Activated gamma-delta T cell (primary cell): ENCODE results near the gene OBP2B.
"Not testable (repeated sequence)": the region's sequence is repeated elsewhere in the genome, so short reads cannot be mapped to it uniquely, and the experiment has no call there.

ENCODE experiments used
- DNase-seq: peaks from one replicate; lab custom pipeline; 2025; lab: John Stamatoyannopoulos, UW

The OBP2B gene

DNA sequence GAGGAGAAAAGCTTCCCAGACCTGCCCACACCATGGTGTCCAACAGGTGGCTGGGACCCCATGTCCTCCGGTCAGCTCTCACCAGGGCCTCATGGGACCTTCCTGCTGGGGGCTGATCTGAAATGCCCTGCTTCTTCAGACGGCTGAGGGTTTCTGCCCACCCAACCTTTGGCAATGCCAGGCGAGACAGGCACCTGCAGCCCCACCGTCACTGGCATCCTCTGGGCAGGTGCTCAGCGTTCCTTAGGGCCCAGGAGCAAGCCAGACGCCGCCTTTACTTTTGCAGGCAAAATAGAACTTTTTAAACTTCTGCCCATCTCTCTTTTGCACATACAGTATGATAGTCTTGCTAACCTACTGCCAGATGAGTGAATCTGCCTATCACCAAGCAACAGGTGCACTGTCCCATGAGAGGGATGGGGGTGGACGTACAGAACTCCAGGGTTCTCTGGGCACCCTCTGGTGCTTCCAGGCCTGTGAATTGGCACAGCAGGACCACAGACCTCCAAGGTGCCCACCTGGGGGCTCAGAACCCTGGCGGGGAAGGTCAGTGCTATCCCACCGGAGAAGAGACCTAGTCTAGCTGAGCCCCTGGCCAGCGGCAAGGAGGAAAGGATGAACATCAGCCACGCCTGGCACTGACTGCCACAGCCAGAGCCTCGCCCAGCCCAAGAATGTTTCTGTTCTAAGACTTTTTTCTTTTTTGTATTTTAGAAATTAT is 7.5 kb downstream of the OBP2B start:
- DNase-seq = no peak

DNA sequence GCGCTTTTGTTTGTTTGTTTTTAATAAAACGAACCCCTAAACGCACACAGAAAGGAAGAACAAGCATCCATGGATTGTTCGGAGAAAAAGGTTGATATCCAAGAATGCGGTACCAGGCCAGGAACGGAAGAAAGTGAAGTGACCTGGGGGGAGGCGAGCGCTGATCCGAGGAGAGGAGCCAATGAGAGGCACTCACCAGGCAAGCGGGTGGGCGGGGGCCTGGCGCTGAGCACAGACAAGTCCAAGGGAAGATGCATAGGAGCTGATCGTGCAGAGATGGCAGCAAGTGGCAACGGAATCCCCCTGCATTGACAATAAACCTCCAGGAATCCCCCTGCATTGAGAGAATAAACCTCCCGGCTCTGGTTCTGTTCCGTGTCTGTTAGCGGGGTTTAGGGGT is 8.4 kb downstream of the OBP2B start:
- DNase-seq = no peak

DNA sequence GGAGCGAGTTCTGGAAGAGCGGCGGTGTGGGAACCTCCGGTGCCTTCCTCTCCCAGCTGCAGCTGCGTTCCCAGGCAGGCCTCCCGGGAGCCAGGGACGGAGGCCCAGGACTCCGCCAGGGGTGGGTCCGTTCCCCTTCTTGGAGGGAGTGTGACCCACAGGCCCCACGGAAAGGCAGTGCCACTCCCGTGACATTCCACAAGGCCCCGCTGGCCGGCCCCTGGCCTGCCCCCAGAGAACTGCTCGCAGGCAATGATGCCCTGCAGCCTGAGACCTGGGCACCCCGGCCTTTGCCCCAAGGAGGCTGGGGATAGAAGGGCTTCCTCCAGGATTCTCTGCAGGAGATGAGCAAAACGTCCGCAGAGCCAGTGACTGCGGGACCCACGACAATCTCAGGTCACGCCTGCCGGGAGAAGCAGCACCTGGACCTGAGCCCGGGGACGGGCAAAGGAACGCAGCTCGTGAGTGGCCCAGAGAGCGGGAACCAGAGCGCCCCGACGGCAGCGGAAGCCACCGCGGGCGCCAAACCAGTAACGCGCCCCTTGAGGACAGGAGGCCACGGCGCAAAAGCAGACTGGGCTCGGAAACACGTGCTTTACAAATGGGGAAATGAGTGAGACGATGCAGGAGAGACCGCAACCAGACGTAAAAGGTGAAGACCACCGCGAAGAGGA is 9.3 kb downstream of the OBP2B start:
- DNase-seq = no peak

DNA sequence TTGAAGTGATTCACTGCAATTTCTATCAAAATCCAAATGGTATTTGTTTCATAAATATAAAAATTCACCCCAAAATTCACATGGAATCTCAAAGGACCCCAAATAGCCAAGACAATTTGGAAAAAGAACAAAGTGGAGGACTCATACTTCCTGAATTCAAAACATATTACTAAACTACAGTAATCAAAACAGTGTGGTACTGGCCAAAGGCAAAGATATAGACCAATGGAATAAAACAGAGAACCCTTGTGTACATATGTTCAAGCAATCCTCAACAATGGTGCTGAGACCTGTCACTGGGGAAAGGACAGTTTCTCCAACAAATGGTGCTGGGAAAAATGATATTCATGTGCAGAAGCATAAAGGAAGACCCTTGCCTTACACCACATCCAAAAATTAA is 14.0 kb downstream of the OBP2B start:
- no peak for DNase-seq

DNA sequence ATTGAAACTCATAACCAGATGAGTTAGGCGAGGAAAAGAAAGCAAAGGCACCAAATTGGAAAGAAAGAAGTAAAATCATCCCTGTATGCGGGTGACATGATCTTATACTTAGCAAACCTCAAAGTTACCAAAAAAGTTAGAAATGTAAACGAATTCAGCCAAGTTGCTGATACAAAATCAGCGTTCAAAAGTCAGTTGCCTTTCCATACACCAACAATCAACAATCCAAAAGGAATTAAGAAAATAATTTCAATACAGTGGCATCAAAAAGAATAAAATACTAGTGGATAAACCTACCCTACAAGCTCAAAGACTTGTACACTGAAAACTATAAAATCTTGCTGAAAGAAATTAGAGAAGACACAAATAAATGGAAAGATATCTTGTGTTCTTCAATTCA is 14.5 kb downstream of the OBP2B start:
- DNase-seq = no peak

DNA sequence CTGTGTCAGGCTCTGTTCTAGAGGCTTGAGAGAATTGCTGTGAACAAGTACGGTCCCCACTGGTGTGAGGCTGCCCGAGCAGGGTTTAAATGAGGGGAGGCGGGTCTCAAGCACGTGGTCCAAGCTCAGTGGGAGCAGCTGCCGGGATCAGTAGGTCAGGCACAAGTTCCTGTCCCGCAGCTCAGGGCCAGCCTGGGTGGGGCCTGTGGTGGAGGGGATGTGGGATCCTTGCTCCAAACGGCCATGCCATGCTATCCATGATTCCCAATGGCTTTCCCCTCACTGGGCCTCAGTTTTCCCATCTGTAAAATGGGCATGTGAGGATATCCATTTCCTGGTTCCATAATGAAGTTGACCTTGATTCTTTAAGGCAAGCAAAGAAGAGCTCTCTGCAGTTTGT is 17.1 kb downstream of the OBP2B start:
- no peak for DNase-seq

DNA sequence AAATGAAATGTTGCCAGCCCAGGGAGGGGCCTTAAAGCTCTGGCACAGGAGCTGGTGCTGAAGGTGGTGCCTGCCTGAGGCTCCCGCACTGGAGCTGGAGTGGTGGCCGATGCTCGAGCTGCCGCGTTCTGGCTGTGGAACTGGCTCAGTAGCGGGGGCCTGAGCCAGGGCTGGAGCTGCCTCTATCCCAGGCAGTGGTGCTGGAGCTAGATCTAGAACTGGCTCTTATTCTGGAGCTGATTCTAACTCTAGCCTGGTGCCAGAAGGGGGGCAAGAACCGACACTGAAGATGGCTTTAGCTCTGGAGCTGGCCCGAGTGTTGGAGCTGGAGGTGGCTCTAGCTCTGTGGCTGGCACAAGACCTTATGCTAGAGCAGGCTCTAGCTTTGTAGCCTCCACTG is 19.2 kb downstream of the OBP2B start:
- DNase-seq = no peak

DNA sequence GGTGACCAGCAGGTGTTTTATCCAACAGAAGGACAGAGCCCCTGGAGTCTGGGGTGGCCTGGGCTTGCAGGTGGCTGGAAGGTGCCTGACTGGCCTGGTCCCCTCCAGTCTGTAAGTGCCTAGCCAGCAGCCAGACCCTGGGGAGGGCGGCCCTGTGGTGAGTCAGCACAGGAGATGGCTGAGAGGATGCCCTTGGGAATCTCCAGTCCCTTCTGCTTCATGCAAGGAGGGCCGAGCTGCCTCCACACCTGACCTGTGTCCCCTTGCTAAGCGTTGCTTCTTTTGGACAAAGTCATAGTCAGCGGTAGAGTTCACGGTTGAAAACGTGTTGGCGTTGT is 20.2 kb downstream of the OBP2B start:
- no peak for DNase-seq

DNA sequence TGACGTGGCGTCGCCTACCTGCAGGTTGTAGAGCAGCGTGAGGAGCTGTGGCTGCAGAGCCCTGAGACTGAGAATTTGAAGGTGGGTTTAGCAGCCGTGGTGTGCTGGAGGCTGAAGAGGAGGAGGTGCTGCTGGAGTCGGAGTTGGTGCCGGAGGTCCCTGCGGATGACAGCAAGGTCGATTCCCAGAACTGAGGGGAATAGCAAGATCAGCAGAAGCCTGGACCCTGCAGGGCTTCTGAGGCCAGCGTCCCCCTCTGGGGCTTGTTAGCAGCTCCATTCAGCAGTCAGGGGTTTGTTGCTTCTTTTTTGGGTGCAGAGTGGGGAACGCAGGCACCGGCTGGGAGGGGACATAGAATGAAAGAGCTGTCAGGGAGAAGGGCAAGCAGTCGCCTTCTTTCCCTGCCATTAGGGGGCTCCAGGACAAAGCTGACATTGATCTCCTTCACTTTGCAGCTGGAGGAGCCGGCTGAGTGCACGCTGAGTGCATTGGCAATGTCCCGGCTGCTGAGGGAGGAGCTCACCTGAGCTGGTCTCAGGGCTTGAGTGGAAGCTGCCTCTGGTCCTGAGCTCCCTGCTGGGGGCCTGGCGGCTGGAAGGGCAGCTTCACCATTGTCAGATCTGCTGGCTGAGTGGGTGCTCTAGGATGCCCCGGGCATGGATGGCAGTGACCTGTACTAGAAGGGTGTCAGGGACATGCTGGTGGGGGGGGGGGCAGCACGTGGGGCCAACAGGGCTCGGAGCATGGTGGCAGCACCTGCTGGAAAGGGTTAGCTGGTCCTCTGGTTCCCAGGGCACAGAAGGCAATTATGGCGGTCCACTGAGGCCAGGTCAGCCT is 20.8 kb downstream of the OBP2B start:
- no peak for DNase-seq

DNA sequence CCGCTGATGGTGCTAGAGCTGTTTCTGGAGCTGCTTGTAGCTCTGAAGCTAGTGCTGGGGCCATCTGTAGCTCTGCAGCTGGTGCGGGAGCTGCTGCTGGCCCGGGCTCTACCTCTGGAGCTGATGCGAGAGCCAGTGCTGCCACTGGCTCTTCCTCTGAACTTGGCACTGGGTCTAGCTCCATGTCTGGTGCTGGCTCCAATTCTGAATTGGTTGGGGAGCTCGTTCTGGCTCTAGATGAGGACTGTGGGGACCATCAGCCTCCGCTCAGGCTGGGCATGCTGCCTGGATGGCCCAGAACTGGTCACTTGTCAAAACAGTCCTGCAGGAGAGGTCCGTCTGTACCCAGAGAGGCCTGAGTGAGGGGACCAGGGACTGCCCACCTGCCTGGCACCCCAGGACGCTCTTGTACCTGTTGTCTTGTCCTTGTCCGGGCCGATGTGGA is 21.5 kb downstream of the OBP2B start:
- no peak for DNase-seq

DNA sequence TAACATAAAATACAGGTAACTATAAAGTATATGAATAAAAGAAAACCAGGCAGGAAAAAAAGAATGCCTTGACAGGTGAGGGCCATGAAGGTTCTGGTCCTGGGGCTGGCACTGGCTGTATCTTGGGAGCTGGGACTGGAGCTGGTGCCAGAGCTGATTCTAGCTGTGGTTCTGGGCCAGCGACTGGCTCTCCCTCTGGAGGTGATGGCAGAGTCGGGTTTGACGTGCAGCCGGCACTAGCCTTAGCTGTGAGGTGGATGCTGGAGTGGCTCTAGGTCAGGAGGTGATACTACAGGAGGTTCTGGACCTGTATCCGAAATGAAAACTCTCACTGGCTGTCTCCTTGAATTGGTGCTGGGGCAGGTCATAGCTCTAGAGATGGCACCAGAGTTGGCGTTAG is 22.3 kb downstream of the OBP2B start:
- no peak for DNase-seq

DNA sequence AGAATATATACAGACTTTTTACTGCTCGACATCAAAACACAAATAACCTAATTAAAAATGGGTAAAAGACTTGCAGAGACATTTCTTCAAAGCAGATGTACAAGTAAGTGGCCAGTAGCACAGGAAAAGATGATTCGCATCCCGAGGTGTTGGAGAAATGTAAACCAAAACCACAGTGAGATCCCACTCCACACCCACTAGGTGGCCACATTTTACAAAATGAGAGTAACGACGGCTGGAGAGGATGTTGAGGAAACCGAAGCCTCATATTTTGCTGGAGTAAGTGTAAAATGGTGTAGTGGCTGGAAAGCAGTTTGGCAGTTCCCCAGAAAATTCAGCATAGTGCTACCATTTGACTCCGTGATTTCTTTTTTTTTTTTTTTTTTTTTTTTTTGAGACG is 24.1 kb downstream of the OBP2B start:
- DNase-seq = no peak

DNA sequence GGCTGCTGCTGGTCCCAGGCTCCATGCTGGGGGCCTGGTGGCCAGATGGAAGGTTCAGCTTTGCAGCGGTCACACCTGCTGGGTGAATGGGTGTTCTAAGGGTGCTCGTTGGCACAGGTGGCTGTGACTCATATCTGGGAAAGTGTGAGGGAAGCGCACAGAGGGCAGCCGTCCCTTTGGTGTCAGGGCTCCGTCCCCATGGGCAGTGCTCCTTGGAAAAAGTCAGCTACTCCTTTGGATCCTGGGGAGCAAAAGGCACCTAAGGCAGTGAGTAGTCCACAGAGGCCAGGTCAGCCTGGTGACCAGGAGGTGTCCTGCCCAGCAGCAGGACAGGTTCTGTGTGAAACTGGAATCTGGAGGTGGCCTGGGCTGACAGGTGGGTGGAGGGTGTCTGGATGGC is 26.9 kb downstream of the OBP2B start:
- DNase-seq = no peak

DNA sequence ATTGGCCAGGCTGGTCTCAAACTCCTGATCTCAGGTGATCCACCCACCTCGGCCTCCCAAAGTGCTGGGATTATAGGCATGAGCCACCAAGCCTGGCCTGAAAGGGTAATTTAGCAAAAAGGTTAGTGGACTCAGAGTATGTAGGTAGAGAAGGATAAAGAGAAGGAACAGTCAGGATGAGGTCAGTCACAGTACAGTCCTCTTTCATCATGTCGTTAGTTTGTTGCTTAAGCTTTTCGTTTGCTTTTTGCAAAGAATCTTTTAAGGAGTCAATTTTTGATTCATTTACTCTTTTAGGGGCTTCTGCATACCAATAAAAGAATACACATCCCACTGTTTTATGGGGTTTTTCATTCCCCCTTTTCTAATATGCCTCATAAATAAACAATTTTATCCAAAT is 27.5 kb downstream of the OBP2B start:
- DNase-seq = no peak

DNA sequence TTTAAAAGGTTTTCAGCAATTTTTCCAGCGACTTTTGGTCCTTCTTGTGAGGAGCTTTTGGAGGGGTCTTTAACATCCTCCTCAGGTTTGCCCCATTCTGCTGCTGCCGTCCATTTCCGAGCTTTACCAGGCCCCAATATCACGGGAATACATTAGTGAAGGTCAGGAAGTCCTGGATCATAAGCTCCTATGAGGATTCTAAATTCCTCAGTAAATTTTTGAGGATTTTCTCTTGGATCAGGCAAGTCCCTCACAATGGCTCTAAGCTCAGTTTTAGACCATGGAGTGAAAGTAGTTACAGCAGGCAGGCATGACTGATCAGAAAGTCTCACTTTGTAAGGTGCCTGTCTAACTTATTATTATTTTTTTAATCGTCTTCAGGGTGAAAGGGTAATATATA is 28.1 kb downstream of the OBP2B start:
- DNase-seq = no peak

DNA sequence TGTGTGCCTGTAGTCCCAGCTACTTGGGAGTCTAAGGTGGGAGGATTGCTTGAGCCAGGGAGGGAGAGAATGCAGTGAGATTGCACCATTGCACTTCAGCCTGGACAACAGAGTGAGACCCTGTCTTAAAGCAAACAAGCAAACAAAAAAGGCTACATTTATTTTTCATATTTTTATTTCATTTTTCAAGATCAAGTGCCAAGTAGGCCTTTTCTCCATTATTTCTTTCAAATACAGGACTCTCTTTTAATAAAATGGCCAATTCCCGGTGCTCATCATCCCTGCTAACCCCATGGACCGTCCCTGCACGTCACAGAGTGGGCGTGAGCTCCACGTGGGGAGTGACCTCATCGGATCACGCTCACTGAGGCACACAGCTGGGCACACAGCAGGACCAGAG is 36.0 kb downstream of the OBP2B start:
- no peak for DNase-seq

DNA sequence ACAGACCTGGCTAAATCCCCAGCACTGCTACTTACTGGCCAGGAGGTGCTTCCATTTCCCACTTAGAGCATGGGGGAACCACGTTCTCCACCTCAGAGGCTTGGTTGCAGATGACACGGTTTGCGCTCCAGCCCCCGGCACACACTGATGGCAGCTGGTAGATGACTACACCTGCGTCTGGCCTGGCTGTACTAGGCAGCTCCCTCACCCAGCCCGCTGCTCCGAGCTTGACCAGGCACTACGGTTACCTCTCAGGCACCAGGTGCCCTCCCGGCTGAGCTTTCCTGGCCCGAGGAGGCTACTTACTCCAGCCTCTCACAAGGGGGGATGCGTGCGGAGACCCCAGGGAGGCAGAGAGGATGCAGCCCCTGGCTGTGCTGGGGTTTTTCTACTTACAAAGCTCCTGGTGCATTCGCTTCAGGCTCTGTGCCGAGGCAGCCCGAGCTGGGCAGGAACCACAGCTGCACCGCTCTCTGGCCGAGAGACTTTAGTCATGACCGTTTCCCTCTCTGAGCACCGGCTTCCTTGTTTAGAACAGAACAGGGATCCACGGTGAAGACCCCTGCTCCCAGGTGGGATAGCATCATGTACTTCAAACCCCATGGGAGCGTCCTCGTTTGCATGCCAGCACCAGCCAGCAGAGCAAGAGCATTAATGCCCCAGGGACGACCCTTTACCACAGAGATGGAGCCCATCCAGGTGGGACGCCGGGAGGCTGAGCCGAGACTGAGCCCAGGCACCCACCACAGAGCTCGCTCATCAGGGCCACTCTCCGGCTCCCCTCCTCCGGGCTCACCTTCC is 37.7 kb downstream of the OBP2B start:
- DNase-seq = no peak

DNA sequence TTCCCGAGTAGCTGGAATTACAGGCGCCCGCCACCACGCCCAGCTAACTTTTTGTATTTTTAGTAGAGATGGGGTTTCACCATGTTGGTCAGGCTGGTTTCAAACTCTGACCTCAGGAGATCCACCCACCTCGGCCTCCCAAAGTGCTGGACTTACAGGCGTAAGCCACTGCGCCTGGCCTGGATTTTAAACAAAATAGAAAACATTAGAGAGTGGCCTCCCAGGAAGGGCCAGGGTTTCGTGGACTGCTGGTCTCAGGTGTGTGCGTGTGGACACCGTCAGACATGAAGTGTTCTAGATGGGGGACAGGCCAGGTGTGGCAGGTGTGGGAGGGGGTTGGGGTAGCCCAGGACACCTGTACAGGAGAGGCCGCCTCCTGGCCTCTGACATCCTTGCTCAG is 38.3 kb downstream of the OBP2B start:
- no peak for DNase-seq

DNA sequence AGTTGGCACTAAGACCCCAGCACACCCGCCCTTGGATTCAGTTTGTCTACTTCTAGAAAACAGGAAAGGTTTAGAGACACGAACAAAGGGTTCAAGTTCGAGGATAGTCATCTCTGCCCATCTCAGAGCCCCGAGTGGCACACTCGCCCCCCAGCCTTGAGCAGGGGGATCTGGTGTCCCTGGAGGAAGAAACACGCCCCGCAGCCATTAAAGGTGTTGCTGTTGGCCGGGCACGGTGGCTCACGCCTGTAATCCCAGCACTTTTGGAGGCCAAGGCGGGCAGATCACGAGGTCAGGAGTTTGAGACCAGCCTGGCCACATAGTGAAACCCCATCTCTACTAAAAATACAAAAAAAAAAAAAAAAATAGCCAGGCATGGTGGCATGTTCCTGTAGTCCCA is 39.4 kb downstream of the OBP2B start:
- DNase-seq = not testable (repeated sequence)

DNA sequence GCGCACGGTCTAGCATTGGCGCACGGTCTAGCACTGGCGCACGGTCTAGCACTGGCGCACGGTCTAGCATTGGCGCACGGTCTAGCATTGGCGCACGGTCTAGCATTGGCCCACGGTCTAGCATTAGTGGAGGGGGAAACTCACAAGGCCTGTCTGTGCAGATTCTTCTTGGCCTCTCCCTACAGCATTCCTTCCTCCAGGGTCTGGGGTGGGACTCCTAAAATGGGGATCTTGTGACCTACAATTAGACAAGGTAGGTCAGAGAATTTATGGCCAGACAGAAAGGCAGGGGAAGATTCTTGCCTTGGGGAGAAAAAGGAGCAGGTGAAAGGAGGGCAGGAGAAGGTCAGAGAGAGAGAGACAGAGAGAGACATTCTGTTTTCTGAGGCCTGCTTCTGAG is 39.9 kb downstream of the OBP2B start:
- no peak for DNase-seq

DNA sequence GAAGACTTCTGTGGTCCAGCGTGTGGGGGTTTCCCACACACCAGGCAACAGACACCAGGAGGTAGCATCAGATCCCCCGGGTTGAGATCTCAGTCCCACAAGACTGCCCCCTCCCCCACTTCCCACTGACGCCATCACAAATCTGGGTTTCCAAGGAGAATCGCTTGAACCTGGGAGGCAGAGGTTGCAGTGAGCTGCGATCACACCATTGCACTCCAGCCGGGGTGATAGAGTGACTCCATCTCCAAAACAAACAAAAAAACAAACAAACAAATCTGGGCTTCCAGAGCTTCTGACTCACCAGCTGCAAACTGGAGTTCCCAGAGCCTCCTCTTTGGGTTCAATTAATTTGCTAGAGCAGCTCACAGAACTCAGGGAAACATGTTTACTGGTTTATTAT is 40.6 kb downstream of the OBP2B start:
- no peak for DNase-seq

DNA sequence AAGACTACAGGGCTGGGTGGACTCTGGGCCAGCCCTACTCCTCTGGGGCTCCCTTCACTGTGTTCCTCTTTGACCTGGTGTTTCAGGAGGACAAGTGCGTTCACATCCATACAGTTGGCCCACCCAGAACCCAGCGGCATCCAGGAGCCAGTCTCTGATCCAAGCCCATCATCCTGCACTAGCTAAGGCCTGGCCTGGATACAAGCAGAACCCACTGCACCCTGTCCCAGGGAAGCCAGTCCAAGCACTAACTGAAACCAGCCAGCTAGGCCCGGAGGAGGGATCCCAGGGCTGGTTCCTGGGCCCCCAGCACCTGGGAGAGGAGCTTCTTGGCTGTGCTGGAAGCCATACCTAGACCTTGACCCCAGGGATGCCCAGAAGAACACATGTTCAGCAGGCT is 41.3 kb downstream of the OBP2B start:
- no peak for DNase-seq
